Dermis microvascular lymphatic vessel endothelial cell (primary cell): Measurements from ENCODE around the gene TRPM2. TPM values are rescaled to one million over a fixed set of nuclear protein-coding genes. Genes with fewer than 3 reads are reported as not detected.
"Not testable (repeated sequence)": the region's sequence is repeated elsewhere in the genome, so short reads cannot be mapped to it uniquely, and the experiment has no call there.

ENCODE experiments used
- DNase-seq, 2 donors: peaks; one replicate each; pipeline versions ENCODE4 v3.0.0 to v3.0.0-alpha.2; 2010; ENCODE audit warnings: low read depth in 2 of 2
- total RNA-seq: library from RNA; depleted of rRNA; stranded (reverse); fragments of >200 nt; gene quantifications from 2 replicates; pipeline ENCODE4 v1.2.1, GENCODE V29; 2014

The TRPM2 gene
- total RNA-seq, 1 donor from 2014 or later = 0.39 TPM

DNA sequence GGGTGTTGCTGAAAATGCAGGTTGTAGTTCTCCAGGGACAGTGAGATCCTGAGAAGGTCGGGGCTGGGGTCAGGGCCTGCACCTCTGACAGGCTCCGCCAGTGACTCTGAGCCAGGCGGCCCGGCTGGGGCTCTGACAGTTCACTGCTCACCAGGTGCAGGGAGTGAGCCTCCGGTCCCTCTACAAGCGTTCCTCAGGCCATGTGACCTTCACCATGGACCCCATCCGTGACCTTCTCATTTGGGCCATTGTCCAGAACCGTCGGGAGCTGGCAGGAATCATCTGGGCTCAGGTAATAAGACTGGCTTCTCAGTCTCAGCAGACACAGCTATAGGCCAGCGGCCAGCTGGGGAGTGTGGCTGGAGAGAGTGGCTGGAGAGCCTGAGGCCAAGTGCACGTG lies 41.8 kb downstream of the TRPM2 start:
- no peak for DNase-seq

DNA sequence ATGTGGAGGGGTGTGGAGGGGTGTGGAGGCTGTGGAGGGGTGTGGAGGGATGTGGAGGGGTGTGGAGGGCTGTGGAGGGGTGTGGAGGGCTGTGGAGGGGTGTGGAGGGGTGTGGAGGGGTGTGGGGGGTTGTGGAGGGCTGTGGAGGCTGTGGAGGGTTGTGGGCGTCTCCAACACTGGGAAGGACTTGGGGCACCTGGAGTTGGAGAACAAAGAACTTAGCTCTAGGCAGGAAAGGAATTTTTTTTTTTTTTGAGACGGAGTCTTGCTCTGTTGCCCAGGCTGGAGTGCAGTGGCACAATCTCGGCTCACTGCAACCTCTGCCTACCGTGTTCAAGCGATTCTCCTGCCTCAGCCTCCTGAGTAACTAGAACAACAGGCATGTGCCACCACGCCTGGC lies 43.4 kb downstream of the TRPM2 start:
- DNase-seq = not testable (repeated sequence)

DNA sequence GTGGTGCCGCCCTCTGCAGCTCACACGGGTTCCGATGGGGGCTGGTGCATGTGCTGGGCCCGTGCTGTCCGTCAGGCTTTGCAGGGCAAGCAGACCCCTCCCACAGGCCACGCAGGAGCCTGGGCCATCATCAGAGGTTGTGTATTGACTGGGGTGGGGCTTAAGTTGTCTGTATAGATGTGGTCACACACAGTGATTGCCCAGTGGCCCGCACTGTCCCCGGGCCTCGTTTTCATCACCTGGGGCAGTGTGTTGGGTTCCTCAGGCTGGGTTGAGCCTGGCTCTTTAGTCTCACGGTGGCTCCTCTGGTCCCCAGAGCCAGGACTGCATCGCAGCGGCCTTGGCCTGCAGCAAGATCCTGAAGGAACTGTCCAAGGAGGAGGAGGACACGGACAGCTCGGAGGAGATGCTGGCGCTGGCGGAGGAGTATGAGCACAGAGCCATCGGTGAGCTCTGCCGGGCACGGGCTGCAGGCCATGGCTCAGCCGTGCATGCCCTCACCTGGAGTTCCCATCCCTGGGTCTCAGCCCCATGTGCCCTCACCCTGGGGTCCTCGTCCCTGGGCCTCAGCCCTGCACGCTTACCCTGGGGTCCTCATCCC lies 44.1 kb downstream of the TRPM2 start:
- DNase-seq = no peak

- no peak for DNase-seq
These were observed 45.1 kb downstream of the TRPM2 start for GRCh38 chr21:44398499-44398898.

DNA sequence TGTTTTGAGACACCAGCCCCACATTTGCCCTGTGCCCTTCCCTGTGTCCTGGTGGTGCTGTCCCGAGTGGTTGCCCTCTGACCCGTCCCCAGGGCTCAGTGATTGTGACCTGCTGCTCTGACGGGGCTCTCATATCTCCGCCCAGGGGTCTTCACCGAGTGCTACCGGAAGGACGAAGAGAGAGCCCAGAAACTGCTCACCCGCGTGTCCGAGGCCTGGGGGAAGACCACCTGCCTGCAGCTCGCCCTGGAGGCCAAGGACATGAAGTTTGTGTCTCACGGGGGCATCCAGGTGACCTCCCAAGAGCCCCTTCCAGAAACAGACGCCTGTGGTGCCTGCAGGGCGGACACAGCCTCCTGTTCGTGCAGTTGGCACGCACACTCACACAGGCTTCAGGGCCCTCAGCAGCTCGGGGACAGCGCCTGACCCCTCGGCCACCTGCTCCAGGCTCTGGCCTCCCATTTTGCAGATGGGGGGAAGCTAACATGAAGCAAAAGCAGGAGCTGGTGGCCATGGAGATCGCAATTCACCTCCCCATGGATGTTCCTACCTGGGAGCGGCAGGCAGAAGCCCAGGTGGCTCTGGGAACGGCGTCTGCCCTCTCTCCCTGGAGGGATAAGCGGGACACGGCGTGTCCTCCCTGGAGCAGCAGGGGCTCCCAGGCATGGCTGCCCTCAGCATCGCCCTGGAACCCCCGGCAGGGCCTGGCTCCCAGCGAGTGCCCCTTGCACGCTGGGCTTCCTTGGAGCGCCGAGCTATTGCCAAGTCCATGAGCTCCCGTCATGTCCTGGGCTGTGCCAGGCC lies 45.9 kb downstream of the TRPM2 start:
- DNase-seq = no peak

DNA sequence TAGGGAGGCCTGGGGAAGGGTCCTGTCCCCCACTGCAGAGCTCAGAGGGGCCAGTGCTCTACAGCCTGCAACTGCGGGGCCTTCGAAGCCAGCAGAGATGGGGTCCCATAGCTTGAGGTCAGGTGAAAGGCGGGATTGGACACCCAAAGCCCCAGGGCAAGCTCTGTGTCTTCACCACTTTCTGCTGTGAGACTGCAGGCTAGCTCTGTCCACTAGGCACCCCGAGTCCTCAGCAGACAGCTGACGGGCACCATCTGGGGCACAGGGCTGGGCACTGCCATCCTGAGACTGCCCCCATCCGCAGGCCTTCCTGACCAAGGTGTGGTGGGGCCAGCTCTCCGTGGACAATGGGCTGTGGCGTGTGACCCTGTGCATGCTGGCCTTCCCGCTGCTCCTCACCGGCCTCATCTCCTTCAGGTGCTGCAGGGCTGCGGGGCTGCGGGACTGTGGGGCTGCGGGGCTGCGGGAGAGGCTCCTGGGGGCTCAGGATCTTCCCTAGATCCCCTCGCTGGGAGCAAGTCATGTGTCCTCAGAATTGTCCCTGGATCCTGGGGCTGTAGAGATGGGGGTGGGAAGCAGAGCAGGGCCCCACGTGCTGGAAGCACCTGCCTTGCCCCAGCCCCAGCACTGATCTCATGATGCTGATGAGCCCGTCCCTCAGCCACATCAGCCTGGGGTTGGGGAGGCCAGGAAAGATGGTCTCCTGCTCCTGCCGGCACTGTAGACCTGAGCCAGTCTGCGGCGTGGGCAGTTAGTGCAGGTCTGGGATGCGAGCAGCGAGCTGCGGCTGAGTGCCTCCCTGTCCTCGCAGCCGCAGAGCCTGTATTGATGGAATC lies 46.8 kb downstream of the TRPM2 start:
- no peak for DNase-seq

DNA sequence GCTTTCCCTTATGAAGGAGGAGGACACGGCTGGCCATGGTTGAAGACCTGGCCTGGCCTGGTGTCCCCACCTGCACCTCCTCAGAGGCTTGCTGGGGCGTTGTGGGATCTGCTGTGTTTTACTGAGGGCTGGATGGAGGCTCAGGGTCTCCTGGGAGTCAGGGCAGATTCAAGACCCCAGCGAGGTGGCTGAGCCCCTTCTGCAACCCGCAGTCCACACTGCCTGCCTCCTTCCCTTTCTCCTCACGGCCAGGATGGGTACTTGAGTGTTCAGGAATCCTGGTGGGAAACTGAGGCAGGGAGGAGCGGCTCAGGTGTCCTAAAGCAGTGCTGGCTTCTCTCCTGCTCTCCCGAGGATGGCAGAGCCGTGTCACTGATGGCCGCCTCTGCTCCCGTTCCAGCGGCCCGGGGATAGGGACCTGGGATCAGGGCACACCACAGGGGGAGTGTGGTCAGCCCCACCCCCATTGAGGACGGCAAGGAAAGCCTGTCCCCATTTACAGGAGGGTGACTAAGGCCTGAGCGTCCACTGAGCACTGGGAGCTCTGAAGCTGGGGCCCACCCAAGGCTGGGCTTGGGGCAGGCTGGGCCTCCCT lies 47.5 kb downstream of the TRPM2 start:
- DNase-seq = no peak

DNA sequence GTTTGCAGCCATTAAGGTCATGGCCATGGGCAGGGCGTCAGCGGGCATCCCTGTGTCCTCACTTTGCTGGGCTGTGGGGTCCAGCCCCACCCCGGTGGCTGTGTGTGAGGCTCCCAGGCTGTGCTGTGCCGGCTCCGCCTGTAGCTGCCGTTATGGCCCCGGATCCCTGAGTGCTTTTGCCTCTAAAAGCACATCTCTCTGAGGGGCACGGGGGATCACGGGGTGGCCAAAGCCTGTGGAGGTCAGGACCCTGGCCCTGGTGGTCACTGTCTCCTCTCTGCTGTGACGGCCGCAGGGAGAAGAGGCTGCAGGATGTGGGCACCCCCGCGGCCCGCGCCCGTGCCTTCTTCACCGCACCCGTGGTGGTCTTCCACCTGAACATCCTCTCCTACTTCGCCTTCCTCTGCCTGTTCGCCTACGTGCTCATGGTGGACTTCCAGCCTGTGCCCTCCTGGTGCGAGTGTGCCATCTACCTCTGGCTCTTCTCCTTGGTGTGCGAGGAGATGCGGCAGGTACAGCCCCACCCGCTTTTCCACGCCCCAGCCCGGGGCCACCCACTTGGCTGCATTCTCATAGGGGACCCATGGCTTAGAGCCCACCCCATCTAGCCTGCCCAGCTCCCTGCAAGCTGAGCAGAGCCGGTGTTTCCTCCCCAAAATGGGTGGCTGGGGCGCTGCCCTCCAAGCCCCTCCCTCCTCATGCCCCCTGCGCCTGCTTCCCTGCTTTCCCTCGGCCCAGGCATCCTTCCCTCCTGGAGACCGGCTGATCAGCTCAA lies 48.2 kb downstream of the TRPM2 start:
- no peak for DNase-seq

DNA sequence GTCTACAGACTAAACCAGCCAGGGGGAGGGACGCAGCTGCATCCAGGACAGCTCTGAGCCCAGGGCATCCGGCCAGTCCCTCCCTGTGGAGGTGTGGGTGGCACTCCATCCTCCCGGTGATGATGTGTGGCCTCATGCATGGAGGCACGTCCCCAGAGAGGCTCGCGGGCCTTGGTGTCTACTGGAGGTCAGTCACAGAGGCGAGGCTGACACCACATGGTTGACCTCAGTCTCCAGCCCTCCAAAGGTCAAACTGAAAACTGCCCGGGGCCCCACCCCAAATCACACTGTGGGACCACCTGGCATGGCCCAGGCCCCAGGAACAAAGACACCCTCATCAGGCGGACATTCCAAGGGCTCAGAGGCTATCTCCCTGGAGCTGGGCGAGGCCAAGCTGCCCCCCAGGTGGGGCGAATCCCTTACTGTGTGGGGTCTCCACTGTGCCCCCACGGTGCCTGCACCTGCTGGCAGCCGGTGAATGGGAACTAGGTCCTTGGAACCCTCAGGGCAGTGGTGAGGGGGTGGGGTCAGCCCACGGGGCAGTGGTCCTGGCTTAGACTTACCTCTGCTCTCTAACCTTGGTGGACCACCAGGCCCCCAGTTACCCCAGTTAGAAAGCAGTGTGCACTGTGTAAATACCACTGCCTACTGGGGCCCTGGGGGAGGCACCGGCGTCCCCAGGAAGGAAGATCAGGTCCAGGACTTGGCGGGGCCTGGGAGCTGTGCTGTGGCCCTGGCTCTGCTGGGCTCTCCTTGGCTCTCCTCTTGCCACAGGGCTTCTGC lies 49.1 kb downstream of the TRPM2 start:
- no peak for DNase-seq

DNA sequence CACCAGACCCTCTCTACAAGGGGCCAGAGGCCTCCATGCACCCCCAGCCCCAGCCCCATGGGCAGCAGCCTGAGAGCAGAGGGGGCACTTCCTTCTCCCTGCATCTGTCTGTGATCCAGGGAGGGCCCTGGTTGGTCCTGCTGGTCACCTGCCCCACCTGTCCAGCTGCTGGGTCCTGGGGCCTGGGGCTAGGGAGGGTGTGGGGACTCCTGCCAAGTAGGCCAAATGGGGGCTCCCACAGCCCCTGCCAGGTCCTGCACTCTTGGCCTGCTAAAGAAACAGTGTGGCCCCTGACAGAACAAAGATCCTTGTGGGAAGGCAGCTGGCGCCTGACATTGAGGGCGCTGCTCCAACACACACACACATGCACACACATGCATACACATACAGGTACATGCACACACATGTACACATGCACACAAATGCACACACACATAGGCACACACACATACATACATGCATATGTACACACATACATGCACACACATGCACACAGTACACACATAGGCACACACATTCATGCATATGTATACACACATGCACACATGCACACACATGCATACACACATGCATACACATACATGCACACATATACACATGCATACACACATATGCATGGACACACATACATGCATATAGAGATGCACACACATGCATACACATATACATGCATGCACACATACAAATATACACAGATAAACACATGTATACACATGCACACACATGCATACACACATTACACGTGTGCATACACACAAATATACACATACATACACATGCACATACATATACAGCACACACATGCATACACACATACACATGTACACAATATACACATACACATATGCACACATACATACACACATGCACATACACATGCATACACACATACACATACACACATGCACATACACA lies 49.9 kb downstream of the TRPM2 start:
- no peak for DNase-seq

GRCh38 chr21:44404482-44404881 lies 51.1 kb downstream of the TRPM2 start:
- not testable (repeated sequence) for DNase-seq

GRCh38 chr21:44405091-44405947 lies 51.9 kb downstream of the TRPM2 start:
- DNase-seq = no peak

GRCh38 chr21:44405948-44406872 lies 52.8 kb downstream of the TRPM2 start:
- DNase-seq = no peak

GRCh38 chr21:44406953-44407352 lies 53.5 kb downstream of the TRPM2 start:
- DNase-seq = no peak

DNA sequence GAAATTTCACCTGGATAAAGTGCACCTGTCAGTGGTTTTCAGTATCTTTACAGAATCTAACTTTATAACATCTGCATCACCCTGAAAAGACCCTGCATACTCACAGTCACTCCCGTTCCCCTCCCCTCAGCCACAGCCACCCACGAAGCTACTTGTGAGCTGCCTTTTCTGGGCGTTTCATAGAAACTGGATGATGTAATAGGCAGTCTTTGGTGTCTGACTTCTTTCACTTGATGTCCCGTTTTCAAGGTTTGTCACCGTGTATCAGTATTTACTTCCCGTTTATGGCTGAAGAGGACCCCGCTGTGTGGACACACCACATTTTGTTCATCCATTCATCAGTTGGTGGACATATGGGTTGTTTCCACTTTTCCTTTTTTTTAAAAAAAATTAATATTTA lies 54.1 kb downstream of the TRPM2 start:
- DNase-seq = no peak

DNA sequence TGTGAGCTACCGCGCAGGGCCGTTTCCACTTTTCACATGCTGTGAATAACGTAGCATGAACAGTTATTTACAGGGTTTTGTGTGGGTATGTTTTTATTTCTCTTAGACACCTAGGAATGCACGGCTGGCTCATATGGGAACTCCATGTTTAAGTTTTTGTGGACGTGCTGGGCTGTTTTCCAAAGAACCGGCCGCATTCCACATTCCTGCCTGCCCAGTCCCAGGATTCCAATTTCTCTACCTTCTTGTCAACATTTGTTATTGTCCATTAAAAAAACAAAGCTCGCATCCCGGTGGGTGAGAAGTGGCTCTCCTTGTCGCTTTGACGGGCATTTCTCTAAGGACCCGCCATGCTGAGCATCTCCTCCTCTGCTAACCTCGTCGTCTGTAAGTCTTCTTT lies 54.8 kb downstream of the TRPM2 start:
- DNase-seq = no peak

GRCh38 chr21:44413566-44414290 lies 60.3 kb downstream of the TRPM2 start:
- no peak for DNase-seq
